Endodermal cell (in vitro differentiated cells): ENCODE measurements around the gene GPATCH4. TPM values are rescaled to one million over a fixed set of nuclear protein-coding genes. Genes with fewer than 3 reads are reported as not detected.
A peak's percentile ranks its signal among the peaks of the same experiment; 100 is the strongest.

Experiments
- DNase-seq: peaks from one replicate; pipeline ENCODE4 v3.0.0-alpha.2; 2017
- H3K27ac ChIP-seq: 2 replicates; pipeline ENCODE4 v1.5.1; 2013; ENCODE audit warnings: mild to moderate bottlenecking, low read depth, low read length, moderate library complexity
- H3K27me3 ChIP-seq: 2 replicates; pipeline ENCODE4 v1.6.1; 2013; ENCODE audit warnings: mild to moderate bottlenecking, low read length, moderate library complexity; ENCODE audit not compliant: insufficient read depth, control insufficient read depth, poor library complexity, severe bottlenecking
- H3K36me3 ChIP-seq: 2 replicates; pipeline ENCODE4 v1.7.0; 2013; ENCODE audit warnings: mild to moderate bottlenecking, low read length, moderate library complexity; ENCODE audit not compliant: control insufficient read depth, insufficient read depth
- H3K4me1 ChIP-seq: one replicate; pipeline ENCODE4 v1.7.0; 2013; ENCODE audit warnings: low read length; ENCODE audit not compliant: control insufficient read depth, insufficient read depth
- H3K4me3 ChIP-seq: 2 replicates; pipeline ENCODE4 v1.5.1; 2013; ENCODE audit warnings: mild to moderate bottlenecking, low read length, moderate library complexity
- H3K9ac ChIP-seq: 2 replicates; pipeline ENCODE4 v1.6.1; 2013; ENCODE audit warnings: mild to moderate bottlenecking, low read length, moderate library complexity; ENCODE audit not compliant: poor library complexity, severe bottlenecking; ENCODE audit errors: extremely low read depth
- H3K9me3 ChIP-seq: 2 replicates; pipeline ENCODE4 v1.6.1; 2013; ENCODE audit warnings: mild to moderate bottlenecking, low read length, moderate library complexity; ENCODE audit not compliant: control insufficient read depth
- H3K27ac Mint-ChIP-seq: 2 replicates; pipeline ENCODE4 v1.8.0; 2020; ENCODE audit warnings: mixed read lengths
- H3K27me3 Mint-ChIP-seq: 2 replicates; pipeline ENCODE4 v1.8.0; 2021; ENCODE audit warnings: mild to moderate bottlenecking, mixed read lengths; ENCODE audit not compliant: insufficient read depth
- H3K36me3 Mint-ChIP-seq: 2 replicates; pipeline ENCODE4 v1.8.0; 2020; ENCODE audit warnings: low read depth, mixed read lengths
- H3K4me1 Mint-ChIP-seq: 2 replicates; pipeline ENCODE4 v1.8.0; 2020; ENCODE audit warnings: mixed read lengths
- H3K4me3 Mint-ChIP-seq: 2 replicates; pipeline ENCODE4 v1.8.0; 2020; ENCODE audit warnings: mild to moderate bottlenecking, moderate library complexity, mixed read lengths
- H3K9me3 Mint-ChIP-seq: 2 replicates; pipeline ENCODE4 v1.8.0; 2020; ENCODE audit warnings: mild to moderate bottlenecking, mixed read lengths
- CTCF ChIP-seq: fragments of 200-600 bp; sonication (generic); conservative IDR thresholded peaks from 2 replicates; pipeline ENCODE4 v1.5.0; 2021; ENCODE audit warnings: antibody characterized with exemption, mild to moderate bottlenecking
- WGBS, 2 experiments: methylation state at CpG; one replicate each; pipeline versions ENCODE4 v1.1.5 to v1.1.7; 2013; ENCODE audit warnings: missing lambda C conversion rate in 2 of 2, mixed read lengths in 1 of 2; ENCODE audit not compliant: insufficient coverage in 1 of 2, insufficient read length in 1 of 2; 5-methylcytosine and 5-hydroxymethylcytosine counted together
- total RNA-seq, 2 donors: library from RNA; stranded (reverse); fragmentation: NEBNext Ultra II Directional in 1 of 2; extraction: Animal tissue kit (Norgen Biotek cat#: 25700) in 1 of 2; gene quantifications; 2 replicates in 1 of 2; 3 replicates in 1 of 2; pipeline ENCODE4 v1.2.1, GENCODE V29; 2021

Gene GPATCH4
- total RNA-seq, 2 donors from 2014 or later = 23.0 to 34.4 TPM

- peaks cover 12% of the 10 kb centered on the region for H3K4me1 Mint-ChIP-seq
- no peak overlapping the region for H3K4me3 Mint-ChIP-seq
- no peaks in the 10 kb centered on the region for H3K9me3 Mint-ChIP-seq
- no peak overlapping the region for H3K27ac Mint-ChIP-seq
- WGBS, 2 experiments = 86% methylated on average over 4 to 10 of the region's 10 CpGs
- H3K4me3 ChIP-seq = no peak overlapping the region
- peaks cover 94% of the 10 kb centered on the region for H3K27me3 ChIP-seq
- H3K9me3 ChIP-seq = no peaks in the 10 kb centered on the region
- H3K9ac ChIP-seq = no peak overlapping the region
- no peaks in the 10 kb centered on the region for H3K36me3 Mint-ChIP-seq
- H3K27ac ChIP-seq = no peak overlapping the region
- H3K27me3 Mint-ChIP-seq = peaks cover 100% of the 10 kb centered on the region
- TF ChIP-seq CTCF = no peak
- no peak for DNase-seq
- H3K4me1 ChIP-seq = no peaks in the 10 kb centered on the region
- H3K36me3 ChIP-seq = no peaks in the 10 kb centered on the region
Measured at GRCh38 chr1:156647351-156647750, 46.1 kb upstream of the GPATCH4 start.

DNA sequence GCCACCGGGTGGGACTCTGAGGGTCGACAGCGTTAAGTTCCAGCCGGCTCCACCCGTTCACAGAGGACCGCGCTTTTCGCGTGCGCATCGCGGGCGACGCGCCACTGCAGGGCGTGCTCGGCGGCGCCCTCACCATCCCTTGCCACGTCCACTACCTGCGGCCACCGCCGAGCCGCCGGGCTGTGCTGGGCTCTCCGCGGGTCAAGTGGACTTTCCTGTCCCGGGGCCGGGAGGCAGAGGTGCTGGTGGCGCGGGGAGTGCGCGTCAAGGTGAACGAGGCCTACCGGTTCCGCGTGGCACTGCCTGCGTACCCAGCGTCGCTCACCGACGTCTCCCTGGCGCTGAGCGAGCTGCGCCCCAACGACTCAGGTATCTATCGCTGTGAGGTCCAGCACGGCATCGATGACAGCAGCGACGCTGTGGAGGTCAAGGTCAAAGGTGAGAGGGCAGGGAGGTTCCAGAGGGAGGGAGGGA, 45.5 kb upstream of the GPATCH4 start:
- Mint-ChIP-seq H3K36me3 (no peaks in the 10 kb centered on the region), H3K9me3 (no peaks in the 10 kb centered on the region), H3K27ac (no peak overlapping the region), H3K4me3 (no peak overlapping the region), H3K27me3 (peaks cover 99% of the 10 kb centered on the region), H3K4me1 (peaks cover 13% of the 10 kb centered on the region)
- H3K9me3 ChIP-seq = no peaks in the 10 kb centered on the region
- H3K27me3 ChIP-seq = peaks cover 96% of the 10 kb centered on the region
- DNase-seq = peak; percentile 51
- H3K4me3 ChIP-seq = no peak overlapping the region
- no peaks in the 10 kb centered on the region for H3K36me3 ChIP-seq
- H3K27ac ChIP-seq = no peak overlapping the region
- H3K9ac ChIP-seq = no peak overlapping the region
- WGBS, 2 experiments = 90 to 95% methylated on average over 41 to 51 of the region's 51 CpGs
- no peaks in the 10 kb centered on the region for H3K4me1 ChIP-seq
- TF ChIP-seq CTCF = no peak

- WGBS, 2 experiments = 82 to 100% methylated on average over 1 of the region's 1 CpG
- DNase-seq = no peak
- Mint-ChIP-seq H3K4me3 (no peak overlapping the region), H3K27me3 (peaks cover 99% of the 10 kb centered on the region), H3K36me3 (no peaks in the 10 kb centered on the region), H3K27ac (no peak overlapping the region), H3K9me3 (no peaks in the 10 kb centered on the region), H3K4me1 (peaks cover 15% of the 10 kb centered on the region)
- H3K9me3 ChIP-seq = no peaks in the 10 kb centered on the region
- TF ChIP-seq CTCF = no peak
- H3K4me3 ChIP-seq = no peak overlapping the region
- no peak overlapping the region for H3K27ac ChIP-seq
- H3K9ac ChIP-seq = no peak overlapping the region
- H3K36me3 ChIP-seq = no peaks in the 10 kb centered on the region
- H3K27me3 ChIP-seq = peaks cover 96% of the 10 kb centered on the region
- H3K4me1 ChIP-seq = no peaks in the 10 kb centered on the region
Measured at GRCh38 chr1:156645666-156646065, 44.4 kb upstream of the GPATCH4 start.
